Measurements from ENCODE around the gene ZNF414.

DNA sequence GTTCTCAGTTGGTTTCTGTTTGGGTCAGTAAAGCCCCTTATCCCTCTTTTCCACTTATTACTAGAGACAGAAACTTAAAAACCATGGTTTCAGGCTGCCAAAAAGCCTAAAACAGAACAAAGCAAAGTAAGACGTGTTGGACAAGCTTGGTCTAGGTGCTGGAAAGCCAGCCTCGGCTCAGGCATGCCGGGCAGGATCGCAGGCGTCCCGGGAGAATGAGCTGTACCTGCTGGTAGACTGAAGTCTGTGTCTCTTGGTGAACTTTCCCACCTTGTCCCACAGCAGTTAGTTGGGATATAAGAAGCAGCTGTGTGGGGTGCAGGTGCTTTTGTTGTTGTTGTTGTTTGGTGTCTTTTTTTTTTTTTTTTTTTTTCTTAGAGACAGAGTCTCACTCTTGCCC, 32.4 kb downstream of the ZNF414 start:
- TF ChIP-seq, protein P1, sequence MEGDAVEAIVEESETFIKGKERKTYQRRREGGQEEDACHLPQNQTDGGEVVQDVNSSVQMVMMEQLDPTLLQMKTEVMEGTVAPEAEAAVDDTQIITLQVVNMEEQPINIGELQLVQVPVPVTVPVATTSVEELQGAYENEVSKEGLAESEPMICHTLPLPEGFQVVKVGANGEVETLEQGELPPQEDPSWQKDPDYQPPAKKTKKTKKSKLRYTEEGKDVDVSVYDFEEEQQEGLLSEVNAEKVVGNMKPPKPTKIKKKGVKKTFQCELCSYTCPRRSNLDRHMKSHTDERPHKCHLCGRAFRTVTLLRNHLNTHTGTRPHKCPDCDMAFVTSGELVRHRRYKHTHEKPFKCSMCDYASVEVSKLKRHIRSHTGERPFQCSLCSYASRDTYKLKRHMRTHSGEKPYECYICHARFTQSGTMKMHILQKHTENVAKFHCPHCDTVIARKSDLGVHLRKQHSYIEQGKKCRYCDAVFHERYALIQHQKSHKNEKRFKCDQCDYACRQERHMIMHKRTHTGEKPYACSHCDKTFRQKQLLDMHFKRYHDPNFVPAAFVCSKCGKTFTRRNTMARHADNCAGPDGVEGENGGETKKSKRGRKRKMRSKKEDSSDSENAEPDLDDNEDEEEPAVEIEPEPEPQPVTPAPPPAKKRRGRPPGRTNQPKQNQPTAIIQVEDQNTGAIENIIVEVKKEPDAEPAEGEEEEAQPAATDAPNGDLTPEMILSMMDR (IDR thresholded peaks at IDR 0.05; ENCODE audit: low read length): no peak
- no peak for TF ChIP-seq EZH2 (IDR thresholded peaks at IDR 0.05; ENCODE audit: borderline replicate concordance, low read length)
